ENCODE measurements around the gene WDR41.

DNA sequence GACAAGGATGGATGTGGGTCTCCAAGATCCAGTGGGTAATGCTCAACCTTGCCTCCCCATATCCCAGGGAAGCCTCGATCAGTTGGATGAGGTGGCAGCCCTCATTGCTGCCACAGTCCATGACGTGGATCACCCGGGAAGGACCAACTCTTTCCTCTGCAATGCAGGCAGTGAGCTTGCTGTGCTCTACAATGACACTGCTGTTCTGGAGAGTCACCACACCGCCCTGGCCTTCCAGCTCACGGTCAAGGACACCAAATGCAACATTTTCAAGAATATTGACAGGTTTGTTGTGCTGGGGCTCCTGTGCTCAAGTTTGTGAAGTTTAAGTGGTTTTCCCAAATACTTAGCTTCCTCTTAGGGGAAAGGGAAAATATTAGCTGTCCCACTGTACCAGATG, 74.0 kb downstream of the WDR41 start:
- TF ChIP-seq, protein P1, sequence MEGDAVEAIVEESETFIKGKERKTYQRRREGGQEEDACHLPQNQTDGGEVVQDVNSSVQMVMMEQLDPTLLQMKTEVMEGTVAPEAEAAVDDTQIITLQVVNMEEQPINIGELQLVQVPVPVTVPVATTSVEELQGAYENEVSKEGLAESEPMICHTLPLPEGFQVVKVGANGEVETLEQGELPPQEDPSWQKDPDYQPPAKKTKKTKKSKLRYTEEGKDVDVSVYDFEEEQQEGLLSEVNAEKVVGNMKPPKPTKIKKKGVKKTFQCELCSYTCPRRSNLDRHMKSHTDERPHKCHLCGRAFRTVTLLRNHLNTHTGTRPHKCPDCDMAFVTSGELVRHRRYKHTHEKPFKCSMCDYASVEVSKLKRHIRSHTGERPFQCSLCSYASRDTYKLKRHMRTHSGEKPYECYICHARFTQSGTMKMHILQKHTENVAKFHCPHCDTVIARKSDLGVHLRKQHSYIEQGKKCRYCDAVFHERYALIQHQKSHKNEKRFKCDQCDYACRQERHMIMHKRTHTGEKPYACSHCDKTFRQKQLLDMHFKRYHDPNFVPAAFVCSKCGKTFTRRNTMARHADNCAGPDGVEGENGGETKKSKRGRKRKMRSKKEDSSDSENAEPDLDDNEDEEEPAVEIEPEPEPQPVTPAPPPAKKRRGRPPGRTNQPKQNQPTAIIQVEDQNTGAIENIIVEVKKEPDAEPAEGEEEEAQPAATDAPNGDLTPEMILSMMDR (conservative IDR thresholded peaks at IDR 0.05; ENCODE audit: low read depth, low read length) = no peak
- no peak for TF ChIP-seq SMC3 (IDR thresholded peaks at IDR 0.05; ENCODE audit: low read depth, low read length)
- no peak for TF ChIP-seq RCOR1 (IDR thresholded peaks at IDR 0.05; ENCODE audit: insufficient replicate concordance, low read length)
- TF ChIP-seq POLR2A (IDR thresholded peaks at IDR 0.05; ENCODE audit: low read depth, low read length) = no peak
- no peak for TF ChIP-seq RFX5 (IDR thresholded peaks at IDR 0.05; ENCODE audit: low read depth, low read length)
- TF ChIP-seq FOS (IDR thresholded peaks at IDR 0.05; ENCODE audit: low read depth, low read length) = no peak
- TF ChIP-seq MXI1 (IDR thresholded peaks at IDR 0.05; ENCODE audit: borderline replicate concordance, low read depth, low read length) = no peak
- TF ChIP-seq CEBPB (IDR thresholded peaks at IDR 0.05; ENCODE audit: low read depth, low read length) = no peak

All from IMR-90 (cell line).